IPS DF 4.7 (cell line): ENCODE data around the gene CREBRF.
"Not testable (repeated sequence)": the region's sequence is repeated elsewhere in the genome, so short reads cannot be mapped to it uniquely, and the experiment has no call there.

Source experiments
- DNase-seq: peaks from one replicate; pipeline ENCODE4 v3.0.0-alpha.2; 2013; ENCODE audit warnings: low spot score; ENCODE audit errors: extremely low read depth

The CREBRF gene

DNA sequence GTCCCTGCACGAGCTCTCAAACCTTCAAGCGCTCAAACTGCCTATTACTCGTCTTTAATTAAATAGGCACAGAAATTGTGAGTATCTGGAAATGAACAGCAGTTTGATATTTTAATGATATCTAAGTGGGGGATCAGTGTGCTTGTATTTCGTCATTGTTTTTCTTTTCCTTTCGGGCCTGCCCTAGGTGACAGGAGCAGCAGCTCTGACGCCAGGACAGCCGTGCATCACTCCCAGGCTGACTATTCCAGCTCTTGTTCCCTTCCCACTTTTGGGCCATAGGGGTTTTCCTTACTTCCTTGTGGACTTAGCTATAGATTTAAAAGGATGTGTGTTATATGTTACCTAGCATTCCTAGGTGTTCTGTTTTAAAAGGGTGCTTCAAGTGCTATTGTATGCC lies 97.7 kb downstream of the CREBRF start:
- no peak for DNase-seq

DNA sequence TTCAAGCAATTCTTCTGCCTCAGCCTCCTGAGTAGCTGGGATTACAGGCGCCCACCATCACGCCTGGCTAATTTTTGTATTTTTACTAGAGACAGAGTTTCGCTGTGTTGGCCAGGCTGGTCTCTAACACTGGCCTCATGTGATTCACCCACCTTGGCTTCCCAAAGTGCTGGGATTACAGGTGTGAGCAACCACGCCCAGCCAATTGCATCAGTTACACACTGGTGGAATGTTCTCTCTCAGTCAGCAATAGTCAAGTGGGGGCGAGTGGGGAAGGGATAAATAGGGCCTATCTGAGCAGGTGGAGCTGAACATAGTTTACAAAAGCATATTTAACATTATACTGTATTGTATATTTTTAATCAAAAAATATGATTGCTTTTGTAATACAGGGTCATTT lies 98.5 kb downstream of the CREBRF start:
- not testable (repeated sequence) for DNase-seq

- no peak for DNase-seq
Observed at GRCh38 chr5:173155912-173156311, 99.8 kb downstream of the CREBRF start.

GRCh38 chr5:173158366-173158765 lies 102.2 kb downstream of the CREBRF start:
- DNase-seq = no peak

DNA sequence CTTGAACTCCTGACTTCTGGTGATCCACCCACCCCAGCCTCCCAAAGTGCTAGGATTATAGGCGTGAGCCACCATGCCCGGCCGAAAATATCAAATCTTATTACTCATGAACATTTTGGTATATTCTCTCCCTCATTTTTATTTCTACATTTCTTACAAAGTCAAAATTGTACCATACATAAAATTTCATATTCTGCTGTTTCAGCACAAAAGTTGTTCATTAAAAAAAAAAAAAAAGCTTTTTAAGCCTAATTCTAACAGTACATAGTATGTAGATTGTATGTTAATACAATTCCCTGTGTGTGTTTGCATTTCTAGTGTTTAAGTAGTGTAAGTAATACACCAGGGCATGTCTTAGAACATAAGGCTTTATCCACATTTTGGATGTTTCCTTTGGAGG lies 103.1 kb downstream of the CREBRF start:
- no peak for DNase-seq

GRCh38 chr5:173161148-173161547 lies 105.0 kb downstream of the CREBRF start:
- no peak for DNase-seq

DNA sequence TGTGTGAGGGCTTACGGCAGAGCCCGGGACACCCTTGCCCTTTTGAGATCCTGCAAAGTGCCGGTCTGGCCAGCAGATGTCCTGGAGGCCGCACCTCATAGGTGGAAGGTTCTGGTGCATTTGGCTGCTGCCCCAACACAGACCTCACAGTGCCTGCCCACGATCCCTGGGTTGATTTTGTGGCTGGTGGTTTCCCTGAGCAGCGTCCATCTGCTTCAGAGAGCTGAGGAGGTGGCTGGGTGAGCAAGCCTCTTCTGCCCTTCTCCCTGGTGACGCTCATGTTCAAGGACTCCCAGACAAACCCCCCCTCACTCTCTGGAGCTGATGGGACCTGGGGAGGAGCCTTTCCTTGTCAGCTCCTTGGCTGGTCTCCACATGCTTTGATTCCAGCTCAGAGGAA lies 107.1 kb downstream of the CREBRF start:
- no peak for DNase-seq

GRCh38 chr5:173165177-173166016 lies 109.2 kb downstream of the CREBRF start:
- DNase-seq = no peak

DNA sequence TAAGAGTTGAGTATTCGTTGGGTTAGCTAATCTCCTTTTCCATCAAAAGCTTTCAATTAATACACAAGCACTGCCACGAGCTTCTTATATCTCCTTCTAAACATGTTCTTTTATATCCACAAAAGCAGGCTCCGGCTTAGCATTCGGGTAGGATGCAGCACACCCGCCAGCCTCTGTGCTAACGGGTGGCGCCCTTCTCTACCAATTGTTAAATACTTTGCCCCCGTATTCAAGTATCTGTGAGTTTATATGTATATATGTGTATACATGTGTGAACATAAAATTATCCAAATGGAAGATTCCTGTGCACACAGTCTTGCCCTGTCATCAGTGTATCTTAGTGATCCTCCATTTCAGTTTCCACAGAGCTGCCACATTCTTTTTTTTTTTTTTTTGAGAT lies 116.0 kb downstream of the CREBRF start:
- no peak for DNase-seq

DNA sequence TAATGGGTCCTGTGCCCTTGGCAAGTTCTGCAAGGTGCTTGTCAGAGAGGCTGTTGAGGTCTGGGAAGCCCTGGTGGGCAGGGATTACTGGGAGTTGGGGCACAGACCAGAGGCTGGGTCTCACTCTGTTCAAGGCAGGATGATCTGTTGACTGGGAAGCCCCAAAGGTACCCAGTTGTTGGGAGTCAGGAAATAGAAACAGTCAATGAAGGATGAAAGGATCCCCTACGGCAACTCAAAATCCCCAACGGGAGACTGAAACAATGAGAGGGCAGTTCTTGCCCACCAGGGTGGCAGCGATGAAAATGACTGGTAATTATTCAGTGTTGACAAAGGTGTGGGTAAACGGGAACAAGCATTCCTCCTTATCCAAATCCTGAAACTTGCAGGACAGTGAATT lies 119.4 kb downstream of the CREBRF start:
- no peak for DNase-seq

DNA sequence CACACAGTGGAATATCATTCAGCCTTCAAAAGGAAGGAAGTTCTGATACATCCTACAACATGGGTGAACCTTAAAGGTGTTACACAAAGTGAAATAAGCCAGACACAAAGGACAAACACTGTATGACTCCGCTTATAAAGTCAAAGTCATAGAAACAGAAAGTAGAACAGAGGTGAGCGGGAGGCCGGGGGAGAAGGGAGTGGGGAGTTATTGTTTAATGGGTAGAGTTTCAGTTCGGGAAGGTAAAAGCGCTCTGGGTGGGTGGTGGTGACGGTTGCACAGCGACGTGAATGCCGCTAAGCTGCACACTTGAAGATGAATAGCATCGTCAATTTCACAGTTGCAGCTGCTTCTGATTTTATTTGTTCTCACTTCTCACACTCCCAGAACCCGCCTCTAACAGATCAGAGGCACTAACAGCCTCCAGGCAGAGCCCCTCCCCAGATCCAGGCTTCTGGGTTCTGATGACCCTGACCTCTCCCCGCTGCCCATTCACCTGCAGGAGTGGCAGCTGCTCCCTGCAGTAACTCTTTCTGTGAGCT lies 122.3 kb downstream of the CREBRF start:
- no peak for DNase-seq

DNA sequence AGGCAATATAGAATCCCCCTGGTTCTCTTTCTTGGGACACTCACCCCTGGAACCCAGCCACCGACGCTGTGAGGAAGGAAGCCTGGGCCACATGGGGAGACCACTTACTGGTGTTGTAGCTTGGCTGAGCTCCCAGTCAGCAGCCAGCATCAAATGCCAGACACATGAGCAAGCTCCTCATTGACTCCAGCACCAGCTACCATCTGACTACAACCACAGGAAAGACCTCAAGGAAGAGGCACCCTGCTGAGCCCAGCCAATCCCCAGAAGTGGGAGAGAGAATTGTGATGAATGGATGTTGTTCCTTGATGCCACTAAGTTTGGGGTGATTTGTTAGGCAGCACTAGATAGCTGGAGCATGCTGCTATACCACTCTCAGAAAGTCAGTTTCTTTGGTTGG lies 124.2 kb downstream of the CREBRF start:
- DNase-seq = no peak

GRCh38 chr5:173187054-173187743 lies 131.0 kb downstream of the CREBRF start:
- DNase-seq = no peak

DNA sequence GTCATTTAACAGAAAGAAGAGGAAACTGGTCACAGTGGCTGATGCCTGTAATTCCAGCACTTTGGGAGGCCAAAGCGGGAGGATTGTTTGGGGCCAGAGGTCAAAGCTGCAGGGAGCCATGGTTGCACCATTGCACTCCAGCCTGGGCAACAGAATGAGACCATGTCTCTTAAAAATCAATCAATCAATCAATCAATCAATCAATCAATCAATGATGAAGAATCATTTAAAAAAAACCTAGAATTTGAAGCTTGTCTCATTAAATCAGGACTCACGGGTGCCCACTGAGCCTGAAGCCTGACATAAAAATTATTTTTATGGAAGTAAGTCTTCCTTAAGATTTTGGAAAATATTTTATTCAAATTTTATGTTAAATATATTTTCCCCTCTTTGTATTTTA lies 132.1 kb downstream of the CREBRF start:
- DNase-seq = no peak
